Germinal center (tissue), 1 donor: ENCODE measurements around the gene FOXD2.
"Not testable (repeated sequence)": the region's sequence is repeated elsewhere in the genome, so short reads cannot be mapped to it uniquely, and the experiment has no call there.

Experiments used
- DNase-seq: peaks from one replicate; pipeline ENCODE4 v3.0.0; 2012; ENCODE audit warnings: mixed read lengths, low spot score

Gene FOXD2

GRCh38 chr1:47439819-47440598 lies 2.2 kb downstream of the FOXD2 start:
- no peak for DNase-seq

- no peak for DNase-seq
These were observed 2.8 kb downstream of the FOXD2 start for GRCh38 chr1:47440599-47441081.

- no peak for DNase-seq
These were observed 3.7 kb downstream of the FOXD2 start for GRCh38 chr1:47441450-47442106.

GRCh38 chr1:47442202-47442601 lies 4.4 kb downstream of the FOXD2 start:
- no peak for DNase-seq

GRCh38 chr1:47442842-47443529 lies 5.1 kb downstream of the FOXD2 start:
- DNase-seq = no peak

GRCh38 chr1:47443530-47444296 lies 5.9 kb downstream of the FOXD2 start:
- DNase-seq = no peak

GRCh38 chr1:47444297-47444561 lies 6.4 kb downstream of the FOXD2 start:
- DNase-seq = no peak

- DNase-seq = peak; percentile 38
These were observed 7.0 kb downstream of the FOXD2 start for GRCh38 chr1:47444562-47445465.

- DNase-seq = no peak
These were observed 8.1 kb downstream of the FOXD2 start for GRCh38 chr1:47445823-47446550.

GRCh38 chr1:47448462-47449222 lies 10.8 kb downstream of the FOXD2 start:
- DNase-seq = no peak

- no peak for DNase-seq
These were observed 12.1 kb downstream of the FOXD2 start for GRCh38 chr1:47449822-47450552.

- DNase-seq = no peak
These were observed 12.8 kb downstream of the FOXD2 start for GRCh38 chr1:47450606-47451005.

GRCh38 chr1:47452426-47452825 lies 14.6 kb downstream of the FOXD2 start:
- DNase-seq = no peak

GRCh38 chr1:47453910-47454309 lies 16.1 kb downstream of the FOXD2 start:
- DNase-seq = not testable (repeated sequence)

GRCh38 chr1:47456250-47456649 lies 18.4 kb downstream of the FOXD2 start:
- no peak for DNase-seq

- not testable (repeated sequence) for DNase-seq
These were observed 19.7 kb downstream of the FOXD2 start for GRCh38 chr1:47457547-47457946.

- DNase-seq = no peak
These were observed 21.5 kb downstream of the FOXD2 start for GRCh38 chr1:47459253-47459788.

GRCh38 chr1:47460040-47460439 lies 22.2 kb downstream of the FOXD2 start:
- no peak for DNase-seq

GRCh38 chr1:47460456-47460855 lies 22.6 kb downstream of the FOXD2 start:
- DNase-seq = no peak
